ENCODE results near the gene SLC15A4.
A peak's percentile ranks its signal among the peaks of the same experiment; 100 is the strongest.
"Not testable (repeated sequence)": the region's sequence is repeated elsewhere in the genome, so short reads cannot be mapped to it uniquely, and the experiment has no call there.

The SLC15A4 gene

DNA sequence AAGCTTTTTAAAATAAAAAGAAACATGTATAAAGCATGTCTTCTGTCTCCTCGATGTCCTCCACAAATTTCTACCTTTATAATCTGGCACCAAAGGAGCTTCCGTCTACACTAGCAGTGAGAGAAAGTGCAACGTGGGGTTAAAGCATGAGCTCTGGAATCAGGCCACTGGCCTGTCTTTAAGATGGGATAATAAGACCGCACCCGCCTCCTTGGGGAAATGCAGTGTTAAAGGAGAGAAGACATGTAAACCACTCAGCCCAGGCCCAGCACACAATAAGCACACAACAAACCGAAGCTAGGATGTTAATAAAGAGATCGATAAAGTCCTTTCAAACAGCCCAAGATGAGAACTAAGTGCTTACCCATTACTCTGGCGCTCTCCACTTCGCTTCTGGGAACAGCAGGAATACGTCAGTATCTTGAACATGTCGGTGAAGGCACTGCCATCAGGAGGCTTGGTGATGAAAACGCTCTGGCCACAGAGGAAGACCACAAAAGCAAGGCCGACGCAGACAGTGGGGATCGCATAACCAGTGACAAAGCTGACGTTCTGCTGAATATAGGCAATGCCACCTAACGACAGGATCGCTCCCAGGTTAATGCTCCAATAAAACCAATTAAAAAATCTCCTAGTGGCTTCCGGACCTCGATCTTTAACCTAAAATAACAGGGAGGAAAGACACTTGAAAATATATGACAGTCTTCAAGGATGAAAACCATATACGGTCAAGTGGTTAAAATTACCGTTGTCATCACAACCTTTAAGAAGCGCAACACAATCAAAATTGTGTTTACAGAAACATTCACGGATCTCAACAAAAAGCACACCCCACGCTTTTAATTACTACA is 9.1 kb downstream of the SLC15A4 start:
- DNase-seq (ENCODE audit: low read depth in 2 of 3, low spot score in 1 of 3) = no peak

DNA sequence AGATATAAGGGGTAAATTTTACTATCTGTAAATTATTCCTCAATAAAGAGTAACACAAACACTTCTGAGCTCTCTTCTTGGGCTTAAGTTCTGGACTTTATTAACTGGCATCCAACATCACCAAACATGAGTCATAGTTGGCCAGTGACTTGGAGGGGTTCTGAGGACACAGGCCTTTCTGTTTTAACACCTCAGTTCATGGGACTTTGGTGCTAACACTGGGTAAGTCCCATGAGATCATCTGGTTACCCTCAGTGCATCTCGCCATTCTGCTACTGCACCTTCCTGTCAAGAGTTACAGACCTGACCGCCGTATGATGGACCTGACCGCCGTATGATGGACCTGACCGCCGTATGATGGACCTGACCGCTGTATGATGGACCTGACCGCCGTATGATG is 9.9 kb downstream of the SLC15A4 start:
- DNase-seq (ENCODE audit: low read depth in 2 of 3, low spot score in 1 of 3) = no peak

DNA sequence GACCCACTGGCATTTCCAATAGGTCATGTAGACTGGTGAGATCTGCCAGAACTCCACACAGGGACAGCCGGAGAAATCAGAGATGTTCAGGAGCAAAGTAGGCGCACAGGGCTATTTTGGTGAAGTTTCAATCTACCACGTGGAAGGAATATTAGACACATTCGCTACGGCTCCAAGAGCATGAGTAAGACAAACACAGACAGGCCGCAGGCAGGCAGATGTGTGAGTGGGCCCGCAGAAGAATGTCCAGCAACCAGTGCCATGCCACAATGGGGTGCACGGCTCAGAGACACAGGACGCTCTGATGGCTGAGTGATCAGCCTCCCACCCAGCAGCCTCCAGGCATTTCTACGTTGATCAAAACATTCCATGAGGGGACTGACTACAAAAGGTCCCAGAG is 10.4 kb downstream of the SLC15A4 start:
- no peak for DNase-seq (ENCODE audit: low read depth in 2 of 3, low spot score in 1 of 3)

DNA sequence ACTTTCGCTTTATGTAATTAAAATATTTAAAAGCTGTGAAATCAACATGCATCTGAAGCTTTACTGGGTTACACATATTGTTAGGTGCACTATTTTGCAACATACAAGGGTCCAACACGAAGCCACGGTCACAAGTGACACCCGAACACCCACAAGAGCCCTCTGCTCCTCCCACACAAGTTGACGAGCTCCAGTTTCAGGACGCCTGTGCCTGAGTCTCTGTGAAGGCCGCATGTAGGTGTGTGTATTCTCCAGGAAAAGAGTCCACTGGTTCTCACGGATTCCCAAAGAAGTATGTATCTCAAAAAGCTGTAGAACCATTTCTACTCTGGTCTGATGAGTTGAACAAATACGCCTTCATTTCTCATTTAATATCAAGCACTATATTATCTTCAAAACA is 12.0 kb downstream of the SLC15A4 start:
- no peak for DNase-seq (ENCODE audit: low read depth in 2 of 3, low spot score in 1 of 3)

DNA sequence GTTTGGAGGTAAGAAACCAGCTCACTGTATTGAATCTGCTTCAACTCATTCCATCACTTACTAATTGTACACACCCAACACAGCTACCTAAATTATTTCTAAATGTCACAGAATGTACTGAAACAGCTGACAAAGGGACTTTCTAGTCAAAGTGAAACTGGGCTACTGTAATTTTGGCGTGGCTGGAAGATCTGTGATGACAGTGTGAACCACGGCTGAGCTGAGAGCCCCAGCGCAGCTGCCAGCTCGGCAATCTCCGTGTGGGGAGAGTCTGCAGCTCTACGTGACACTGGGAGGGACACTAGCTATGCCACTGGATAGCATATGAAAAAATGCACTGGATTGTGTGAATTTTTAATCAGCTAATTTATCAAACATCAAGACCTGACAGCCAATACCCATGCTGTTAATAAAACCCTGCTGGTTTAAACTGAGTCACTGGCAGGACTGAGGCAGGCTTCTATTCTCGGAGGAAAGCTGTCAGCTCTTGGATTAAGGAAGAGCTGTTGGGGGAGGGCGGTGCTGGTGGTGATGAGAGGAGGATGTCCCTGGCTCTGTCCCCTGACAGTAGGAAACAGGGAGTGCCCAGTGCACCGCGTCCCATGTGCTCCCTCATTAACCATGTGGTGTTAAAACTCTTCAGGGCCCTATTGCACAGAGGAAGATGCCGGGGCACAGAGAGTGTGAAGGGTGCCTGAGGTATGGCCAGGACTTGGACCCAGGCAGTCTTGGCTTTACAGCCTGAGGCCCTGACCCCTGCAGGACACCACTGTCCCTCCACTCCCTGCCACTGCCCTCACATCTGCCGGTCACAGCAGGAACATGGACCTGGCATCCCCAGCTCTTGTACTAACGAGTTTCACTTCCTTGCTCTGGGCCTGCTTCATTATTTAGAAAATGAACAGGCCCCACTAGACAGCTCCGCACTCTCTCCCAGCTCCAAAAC is 13.3 kb downstream of the SLC15A4 start:
- DNase-seq (ENCODE audit: low read depth in 2 of 3, low spot score in 1 of 3) = peak in 1 of 3 donors; percentile 38

DNA sequence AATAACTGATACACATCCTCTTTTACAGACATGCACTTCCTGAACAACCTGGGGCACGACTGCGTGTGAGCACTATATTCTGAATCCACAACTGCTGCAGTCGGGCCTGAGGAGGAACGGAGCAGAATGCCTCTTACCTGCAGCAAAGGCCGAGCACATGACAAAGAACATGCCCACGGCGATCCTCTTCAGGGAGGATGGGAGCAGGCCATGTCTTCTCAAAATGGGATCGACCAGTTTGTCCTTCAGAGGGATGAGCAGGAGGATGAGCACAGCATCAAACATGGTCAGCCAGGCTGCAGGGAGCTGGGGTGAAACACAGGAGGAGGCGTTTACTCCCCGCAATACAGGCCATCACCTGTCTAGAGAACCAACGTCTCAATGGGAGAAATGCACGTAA is 15.1 kb downstream of the SLC15A4 start:
- DNase-seq (ENCODE audit: low read depth in 2 of 3, low spot score in 1 of 3) = no peak

DNA sequence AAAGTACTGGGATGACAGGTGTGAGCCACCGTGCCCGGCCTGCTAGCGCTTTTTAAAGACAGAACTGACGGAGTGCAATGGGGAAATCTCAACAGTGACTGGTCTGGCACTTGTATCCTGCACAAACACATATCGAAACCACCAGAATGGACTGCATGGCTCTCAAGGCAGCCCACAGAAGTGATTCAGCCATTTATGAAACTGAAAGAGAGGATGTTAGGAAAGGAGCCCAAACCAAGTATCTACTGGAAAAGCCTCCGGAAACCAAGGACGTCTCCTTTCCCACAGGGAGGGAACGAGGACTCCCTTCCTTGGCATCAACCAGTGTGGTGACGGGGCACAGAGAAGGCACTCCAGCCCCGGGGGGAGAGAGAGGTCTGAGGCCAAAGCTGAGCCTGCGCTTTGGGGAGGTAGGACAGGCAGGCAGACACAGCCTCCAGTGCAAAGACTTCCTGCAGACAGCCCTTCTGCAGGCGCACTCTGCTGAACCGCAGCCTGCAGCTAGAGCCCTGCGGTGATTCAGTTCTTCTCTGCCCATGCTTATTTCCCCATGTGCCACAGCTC is 16.5 kb downstream of the SLC15A4 start:
- no peak for DNase-seq (ENCODE audit: low read depth in 2 of 3, low spot score in 1 of 3)

DNA sequence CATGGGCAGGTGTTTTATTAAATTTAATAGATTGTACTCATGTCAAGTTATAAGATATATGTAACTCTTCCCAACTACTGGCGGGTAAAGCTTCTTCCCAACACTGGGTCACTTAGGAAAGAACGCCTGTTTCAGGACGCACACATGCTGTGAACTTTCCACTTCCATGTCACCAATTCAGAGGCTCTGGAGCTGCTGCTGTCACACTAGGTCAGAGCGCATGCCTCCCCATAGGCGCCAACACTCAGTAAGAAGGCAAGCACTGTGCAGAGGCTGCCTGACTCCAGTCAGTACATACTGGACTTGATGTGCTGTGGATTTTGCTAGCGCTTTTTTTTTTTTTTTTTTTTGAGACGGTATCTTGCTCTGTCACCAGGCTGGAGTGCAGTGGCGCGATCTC is 17.2 kb downstream of the SLC15A4 start:
- no peak for DNase-seq (ENCODE audit: low read depth in 2 of 3, low spot score in 1 of 3)

DNA sequence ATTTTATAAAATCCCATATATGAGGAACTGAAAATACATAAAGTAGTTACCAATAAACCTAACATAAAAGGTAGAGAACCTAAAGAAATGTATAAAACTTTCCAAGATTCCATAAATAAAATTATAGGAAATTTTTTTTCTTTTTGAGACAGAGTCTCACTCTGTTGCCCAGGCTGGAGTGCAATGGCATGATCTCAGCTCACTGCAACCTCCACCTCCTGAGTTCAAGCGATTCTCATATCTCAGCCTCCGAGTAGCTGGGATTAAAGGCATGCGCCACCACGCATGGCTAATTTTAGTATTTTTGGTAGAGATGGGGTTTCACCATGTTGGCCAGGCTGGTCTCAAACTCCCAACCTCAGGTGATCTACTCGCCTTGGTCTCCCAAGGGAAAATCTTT is 18.4 kb downstream of the SLC15A4 start:
- DNase-seq (ENCODE audit: low read depth in 2 of 3, low spot score in 1 of 3) = not testable (repeated sequence)

DNA sequence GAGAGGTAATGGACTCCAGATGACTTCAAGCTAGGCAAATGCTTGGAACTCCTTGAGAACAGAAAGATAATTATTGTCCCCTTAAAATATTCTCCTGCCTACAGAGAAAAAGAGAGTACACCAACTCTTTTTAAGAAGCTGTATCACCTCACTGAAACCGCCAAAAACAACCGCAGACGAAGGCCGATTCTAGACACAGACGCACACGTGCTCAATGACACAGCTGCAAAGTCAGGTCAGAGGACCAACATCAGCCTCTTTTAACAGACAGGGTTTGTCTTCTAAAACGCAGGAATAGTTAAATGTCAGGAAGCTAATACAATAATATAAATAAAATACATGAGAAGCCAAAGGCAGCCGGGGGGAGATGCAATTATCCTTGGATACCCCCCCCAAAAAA is 19.0 kb downstream of the SLC15A4 start:
- DNase-seq (ENCODE audit: low read depth in 2 of 3, low spot score in 1 of 3) = no peak

DNA sequence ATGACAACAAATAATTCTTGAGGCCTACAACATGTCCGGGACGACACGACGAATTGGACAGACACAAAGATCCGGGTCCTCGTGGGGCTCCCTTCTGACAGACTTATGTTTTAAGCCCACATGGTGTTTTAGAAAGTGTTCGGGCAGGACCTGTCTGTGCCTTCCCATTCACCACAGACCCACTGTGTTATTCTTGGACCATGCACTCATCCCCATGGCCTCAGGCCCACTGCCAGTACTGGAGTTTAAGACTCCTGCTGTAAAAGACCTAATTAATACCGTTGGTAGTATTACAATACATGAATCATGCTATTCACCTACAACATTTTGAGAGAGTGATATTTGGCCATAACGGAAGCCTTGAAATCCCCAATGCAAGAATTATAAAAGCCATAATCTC is 20.0 kb downstream of the SLC15A4 start:
- DNase-seq (ENCODE audit: low read depth in 2 of 3, low spot score in 1 of 3) = no peak

DNA sequence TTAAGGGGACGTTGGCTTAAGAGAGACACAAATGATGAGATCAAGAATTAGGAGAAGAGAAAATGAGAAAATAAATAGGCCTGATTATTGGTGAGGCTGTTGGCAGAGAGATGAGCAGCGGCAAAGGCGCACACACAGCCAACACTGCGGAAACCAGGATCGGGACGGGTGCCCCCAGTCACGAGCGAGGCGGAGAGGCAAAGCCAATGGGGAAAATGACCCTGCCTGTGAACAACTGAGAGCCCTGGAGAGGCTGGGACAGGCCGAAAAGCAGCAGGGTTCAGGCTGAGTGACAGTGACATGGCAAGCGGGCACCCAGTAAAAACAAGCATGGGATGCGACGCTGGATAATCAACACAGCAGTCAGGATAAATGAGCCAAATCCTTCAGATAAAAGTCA is 21.0 kb downstream of the SLC15A4 start:
- no peak for DNase-seq (ENCODE audit: low read depth in 2 of 3, low spot score in 1 of 3)

DNA sequence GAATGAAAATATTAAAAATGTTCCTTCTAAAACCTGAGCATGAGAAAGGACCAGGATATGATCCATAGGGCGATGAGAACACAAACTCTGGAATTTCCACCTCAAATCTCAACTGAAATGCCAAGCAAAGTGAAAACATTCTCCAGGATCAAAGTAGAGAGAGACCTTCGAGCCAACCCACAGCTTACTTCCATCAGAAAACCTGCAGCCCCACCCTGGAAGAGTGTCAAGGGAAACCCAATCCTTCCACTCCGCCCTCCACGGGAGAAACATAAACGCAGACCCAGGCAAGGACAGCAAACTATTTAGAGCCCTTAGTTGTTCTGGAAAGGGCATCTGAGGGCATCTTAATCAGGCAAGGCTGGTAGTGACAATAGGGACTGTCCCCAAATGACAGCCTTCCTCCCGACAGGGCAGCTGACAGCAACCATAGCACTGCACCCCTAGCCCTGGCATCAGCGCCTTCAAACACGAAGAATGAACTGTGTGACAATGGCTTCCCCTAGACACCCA is 21.8 kb downstream of the SLC15A4 start:
- no peak for DNase-seq (ENCODE audit: low read depth in 2 of 3, low spot score in 1 of 3)

DNA sequence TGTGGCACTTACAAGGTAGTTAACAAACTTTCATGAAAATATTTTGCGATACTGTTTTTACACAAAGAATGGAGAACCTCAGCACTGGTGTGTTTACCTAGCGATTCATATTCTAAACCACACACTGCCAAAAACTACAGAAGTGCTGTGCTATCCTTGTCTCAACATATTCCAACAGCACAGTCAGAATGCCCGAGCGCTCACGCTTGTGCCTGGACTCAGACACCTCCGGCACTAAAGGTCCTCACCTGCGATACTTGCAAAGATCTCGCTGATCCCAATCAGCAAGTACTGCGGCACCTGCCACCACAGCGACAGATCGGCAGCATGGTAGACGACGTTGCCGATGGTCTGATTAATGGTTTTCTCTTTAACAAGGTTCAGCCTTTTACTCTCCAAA is 23.2 kb downstream of the SLC15A4 start:
- DNase-seq (ENCODE audit: low read depth in 2 of 3, low spot score in 1 of 3) = no peak

DNA sequence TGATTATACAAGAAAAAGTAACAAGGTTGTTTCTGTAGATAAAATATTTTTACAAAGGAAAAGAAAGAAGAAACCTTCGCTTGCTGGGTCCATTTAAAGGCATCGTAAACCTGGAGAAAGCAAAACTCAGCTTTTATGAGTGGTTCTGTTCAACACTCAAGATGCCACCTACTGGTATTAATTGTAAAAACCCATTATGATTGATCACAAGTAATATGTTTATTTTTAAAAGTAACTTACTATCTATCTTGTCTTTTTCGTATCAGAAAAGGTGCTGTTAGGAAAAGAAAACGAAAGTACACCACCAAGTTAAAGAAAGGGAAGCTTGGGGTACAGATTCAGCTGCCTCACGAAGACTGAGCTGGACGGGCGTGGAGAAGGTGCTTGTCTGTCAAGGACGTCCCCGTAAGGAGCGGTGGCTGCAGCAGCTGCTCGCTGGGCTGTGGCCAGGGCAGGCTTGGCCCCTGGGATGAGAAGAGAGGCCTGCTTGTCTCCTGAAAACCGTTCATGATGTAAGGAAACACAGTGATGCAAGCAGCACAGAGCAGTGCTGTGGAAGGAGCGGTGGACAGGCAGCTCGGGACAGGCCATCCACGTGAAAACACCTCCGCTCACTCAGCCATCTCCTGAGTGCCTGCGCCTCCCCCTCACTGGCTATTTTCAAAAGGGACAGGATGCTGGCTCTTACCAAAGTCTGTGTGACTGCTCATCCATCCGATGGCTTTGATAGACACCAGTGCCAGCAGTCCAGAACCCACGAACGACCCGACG is 25.0 kb downstream of the SLC15A4 start:
- DNase-seq (ENCODE audit: low read depth in 2 of 3, low spot score in 1 of 3) = no peak

DNA sequence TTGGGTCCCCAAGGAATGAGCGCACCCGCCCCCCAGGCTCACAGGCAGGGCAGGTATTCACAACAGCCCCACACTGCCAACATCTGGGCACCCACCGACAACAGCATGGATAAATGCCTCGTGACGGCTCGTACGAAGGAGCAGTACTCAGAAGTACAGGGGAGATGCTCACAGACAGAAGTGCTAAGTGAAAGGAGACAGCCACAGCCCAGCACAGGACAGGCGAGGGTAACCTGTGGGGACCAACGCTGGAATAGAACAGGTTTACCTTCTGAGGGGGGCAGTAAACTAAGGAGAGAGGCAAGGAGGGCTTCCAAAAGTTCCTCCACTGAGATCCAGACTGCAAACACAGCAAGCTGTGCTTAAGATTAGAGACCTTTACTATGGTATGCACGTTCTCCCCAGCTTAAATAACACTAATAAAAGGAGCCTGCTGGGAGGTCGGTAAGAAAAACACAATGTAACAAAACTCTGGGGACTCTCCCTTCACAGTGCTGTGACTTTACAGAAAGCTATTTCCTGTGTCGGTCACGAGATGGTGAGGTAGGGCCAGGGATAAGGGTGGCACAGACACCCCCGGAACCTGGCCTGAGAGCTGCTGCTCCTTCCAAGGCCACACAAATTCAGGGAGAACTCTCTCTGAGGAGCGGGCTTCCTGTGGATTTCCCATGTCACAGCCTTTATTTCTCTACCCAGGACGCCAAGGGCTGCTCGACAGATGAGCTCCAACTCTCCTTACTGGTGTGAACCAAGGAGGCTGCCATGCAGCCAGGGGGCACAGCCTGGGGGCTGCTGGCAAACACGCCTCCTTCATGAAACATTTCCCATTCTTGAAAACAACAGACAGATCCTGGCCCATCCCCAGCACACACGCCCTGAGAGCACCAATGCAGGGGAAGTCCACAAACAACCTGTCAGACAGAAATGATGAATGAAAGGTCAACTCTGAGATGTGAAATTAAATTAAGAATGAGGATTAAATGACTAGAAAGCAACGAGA is 26.3 kb downstream of the SLC15A4 start:
- DNase-seq (ENCODE audit: low read depth in 2 of 3, low spot score in 1 of 3) = no peak

DNA sequence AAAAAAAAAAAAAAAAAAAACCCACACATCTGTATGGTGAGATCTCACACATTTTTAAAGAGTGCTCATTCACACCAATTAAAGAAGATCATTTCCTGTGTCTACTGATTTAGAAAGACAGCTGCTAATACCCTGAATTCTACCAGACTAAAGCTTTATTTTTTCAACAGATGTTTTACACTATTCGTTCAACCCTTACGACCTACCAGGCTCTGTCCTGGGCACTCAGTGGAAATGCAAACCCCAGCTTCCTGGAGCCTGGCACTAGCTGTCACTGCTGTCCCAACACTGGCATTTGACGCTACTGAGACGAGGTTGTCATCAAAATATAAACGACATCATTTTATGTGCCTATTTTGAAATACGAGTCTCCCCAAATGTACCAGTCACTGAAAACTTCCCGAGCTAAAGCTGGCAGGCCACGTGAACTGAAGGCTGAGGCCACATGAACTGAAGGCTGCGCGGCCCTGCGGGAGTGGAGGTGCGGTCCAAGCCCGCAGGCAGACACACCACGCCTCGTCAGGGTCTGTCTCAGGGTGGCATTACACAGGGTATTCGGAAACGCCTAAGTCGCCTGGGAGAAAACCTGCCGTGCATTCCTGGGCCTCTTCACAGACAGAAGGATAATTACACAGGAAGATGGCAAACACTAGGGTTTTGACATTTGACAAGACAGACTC is 27.2 kb downstream of the SLC15A4 start:
- DNase-seq (ENCODE audit: low read depth in 2 of 3, low spot score in 1 of 3) = no peak

DNA sequence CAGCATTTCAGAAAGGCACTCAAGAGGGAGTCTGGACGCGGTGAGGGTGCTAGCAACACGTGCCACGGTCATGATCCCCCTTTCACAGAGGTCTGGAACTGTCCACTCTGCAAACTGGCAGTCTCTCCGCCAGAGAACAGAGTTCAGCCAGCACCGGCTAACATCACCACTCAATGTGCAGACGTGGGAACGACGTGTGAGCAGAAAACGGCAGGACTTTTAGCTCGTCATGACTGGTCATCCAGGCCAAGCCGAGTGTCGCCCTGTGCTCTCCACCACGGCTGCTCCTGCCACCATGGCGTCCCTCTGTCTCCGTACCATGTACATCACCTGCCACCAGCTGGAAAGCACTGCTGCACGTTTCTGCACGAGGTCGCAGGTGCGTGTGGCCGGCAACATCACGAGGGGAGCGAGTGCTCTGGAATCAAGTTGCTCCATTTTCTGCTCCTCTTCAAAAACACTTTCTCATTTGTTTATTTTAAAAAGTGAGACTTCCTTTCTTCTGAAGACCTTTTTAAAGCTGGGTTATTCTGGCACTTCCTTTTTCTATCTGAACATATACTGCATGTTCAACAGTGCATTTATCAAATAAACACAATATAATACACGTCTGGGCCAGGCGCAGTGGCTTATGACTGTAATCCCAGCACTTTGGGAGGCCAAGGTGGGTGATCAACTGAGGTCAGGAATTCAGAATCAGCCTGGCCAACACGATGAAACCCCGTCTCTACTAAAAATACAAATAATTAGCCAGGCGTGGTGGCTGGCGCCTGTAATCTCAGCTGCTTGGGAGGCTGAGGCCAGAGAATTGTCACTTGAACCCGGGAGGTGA is 28.0 kb downstream of the SLC15A4 start:
- no peak for DNase-seq (ENCODE audit: low read depth in 2 of 3, low spot score in 1 of 3)

Measured in stimulated activated CD4-positive, alpha-beta T cell treated with anti-CD3 and anti-CD28 coated beads, Interleukin-12 subunit alpha, Interleukin-12 subunit beta, amount 100 ng/mL, for 48 hours (primary cell).